HG03060 (cell line): ENCODE results near the gene REPIN1.

ENCODE experiments used
- ATAC-seq: cut with Tn5 transposase; IDR thresholded peaks from one replicate; pipeline ENCODE4 v1.9.1; 2021; ENCODE audit warnings: low read depth, moderate number of reproducible peaks; ENCODE audit not compliant: unreplicated experiment

The REPIN1 gene

GRCh38 chr7:150388709-150389531 lies 20.3 kb downstream of the REPIN1 start:
- no peak for ATAC-seq

- no peak for ATAC-seq
Measured at GRCh38 chr7:150389532-150389816, 20.9 kb downstream of the REPIN1 start.

- no peak for ATAC-seq
Measured at GRCh38 chr7:150390205-150390604, 21.6 kb downstream of the REPIN1 start.

- no peak for ATAC-seq
Measured at GRCh38 chr7:150393325-150393724, 24.7 kb downstream of the REPIN1 start.

GRCh38 chr7:150396426-150396825 lies 27.8 kb downstream of the REPIN1 start:
- ATAC-seq = no peak

- ATAC-seq = no peak
Measured at GRCh38 chr7:150396851-150397260, 28.2 kb downstream of the REPIN1 start.

- ATAC-seq = no peak
Measured at GRCh38 chr7:150397346-150398107, 28.9 kb downstream of the REPIN1 start.

GRCh38 chr7:150398108-150398964 lies 29.7 kb downstream of the REPIN1 start:
- no peak for ATAC-seq

GRCh38 chr7:150398965-150399320 lies 30.3 kb downstream of the REPIN1 start:
- ATAC-seq = no peak

- no peak for ATAC-seq
Measured at GRCh38 chr7:150399421-150400007, 30.9 kb downstream of the REPIN1 start.

GRCh38 chr7:150400008-150400787 lies 31.6 kb downstream of the REPIN1 start:
- no peak for ATAC-seq

- no peak for ATAC-seq
Measured at GRCh38 chr7:150400788-150401423, 32.3 kb downstream of the REPIN1 start.

GRCh38 chr7:150401424-150401790 lies 32.8 kb downstream of the REPIN1 start:
- ATAC-seq = no peak

GRCh38 chr7:150401861-150402631 lies 33.4 kb downstream of the REPIN1 start:
- ATAC-seq = no peak

- ATAC-seq = no peak
Measured at GRCh38 chr7:150402671-150403321, 34.2 kb downstream of the REPIN1 start.

- ATAC-seq = no peak
Measured at GRCh38 chr7:150403376-150404171, 35.0 kb downstream of the REPIN1 start.

- no peak for ATAC-seq
Measured at GRCh38 chr7:150404172-150404804, 35.7 kb downstream of the REPIN1 start.
